Anterior cingulate cortex (tissue), 58 donors: Measurements from ENCODE around the gene PRKAG2.

Source experiments
- DNase-seq, 58 donors: peaks; one replicate each; lab custom pipeline; 2025; lab: John Stamatoyannopoulos, UW

The PRKAG2 gene

GRCh38 chr7:151781161-151781845, 95.6 kb downstream of the PRKAG2 start:
- DNase-seq: no peak

GRCh38 chr7:151780631-151781030, 96.3 kb downstream of the PRKAG2 start:
- no peak for DNase-seq

GRCh38 chr7:151779678-151780077, 97.2 kb downstream of the PRKAG2 start:
- DNase-seq: no peak

- DNase-seq: no peak
These were observed 97.7 kb downstream of the PRKAG2 start for GRCh38 chr7:151779255-151779654.

GRCh38 chr7:151777908-151778670, 98.8 kb downstream of the PRKAG2 start:
- DNase-seq: no peak

GRCh38 chr7:151777495-151777880, 99.4 kb downstream of the PRKAG2 start:
- no peak for DNase-seq

- DNase-seq: no peak
These were observed 99.9 kb downstream of the PRKAG2 start for GRCh38 chr7:151776876-151777494.

GRCh38 chr7:151776446-151776845, 100.5 kb downstream of the PRKAG2 start:
- DNase-seq: no peak

GRCh38 chr7:151775547-151776443, 101.1 kb downstream of the PRKAG2 start:
- peak in 1 of 58 donors; percentile 16 for DNase-seq

- no peak for DNase-seq
These were observed 102.0 kb downstream of the PRKAG2 start for GRCh38 chr7:151774951-151775350.

GRCh38 chr7:151773797-151774196, 103.1 kb downstream of the PRKAG2 start:
- no peak for DNase-seq

GRCh38 chr7:151770232-151770631, 106.7 kb downstream of the PRKAG2 start:
- no peak for DNase-seq

- no peak for DNase-seq
These were observed 107.6 kb downstream of the PRKAG2 start for GRCh38 chr7:151769188-151769821.

GRCh38 chr7:151768805-151769187, 108.1 kb downstream of the PRKAG2 start:
- no peak for DNase-seq

GRCh38 chr7:151767557-151767956, 109.4 kb downstream of the PRKAG2 start:
- no peak for DNase-seq

GRCh38 chr7:151764056-151764920, 112.6 kb downstream of the PRKAG2 start:
- DNase-seq: no peak

- no peak for DNase-seq
These were observed 113.4 kb downstream of the PRKAG2 start for GRCh38 chr7:151763420-151763984.

- peak in 11 of 58 donors; percentile 13 to 56 (median 34) for DNase-seq
These were observed 114.2 kb downstream of the PRKAG2 start for GRCh38 chr7:151762583-151763245.
